SK-N-SH (cell line): ENCODE data around the gene SSUH2. TPM values are rescaled to one million over a fixed set of nuclear protein-coding genes. Genes with fewer than 3 reads are reported as not detected.

Source experiments
- CTCF ChIA-PET: fragments of 300-600, 350-600 bp; formaldehyde crosslinking; extraction: SDS; loops from one replicate; lab custom pipeline; 2021; lab: Yijun Ruan, JAX
- POLR2A ChIA-PET: fragments of 350-600 bp; sonication (Branson Sonifier 250); formaldehyde crosslinking; extraction: SDS; loops from one replicate; lab custom pipeline; 2020; ENCODE audit warnings: antibody characterized with exemption, inconsistent platforms; lab: Yijun Ruan, JAX
- DNase-seq: peaks from one replicate; pipeline ENCODE4 v3.0.0; 2012
- H2AFZ ChIP-seq: fragments of 200-600 bp; sonication (generic); 2 replicates; pipeline ENCODE4 v1.8.1; 2016; ENCODE audit warnings: antibody characterized with exemption, mild to moderate bottlenecking, low read depth
- H3F3A ChIP-seq: fragments of 200-600 bp; sonication (generic); replicated peaks from 2 replicates; pipeline ENCODE3; 2016; ENCODE audit warnings: antibody characterized with exemption, mild to moderate bottlenecking; ENCODE audit not compliant: insufficient read depth
- H3K27ac ChIP-seq, 2 experiments: fragments of 200-500 bp in 1 of 2; fragments of 200-600 bp in 1 of 2; sonication (Bioruptor generic) in 1 of 2; sonication (generic), shearing (Covaris generic) in 1 of 2; 2 replicates each; pipeline versions ENCODE4 v1.5.1 to v1.6.1; 2014 to 2016; ENCODE audit warnings: low read depth in 2 of 2, inconsistent platforms in 1 of 2, low read length in 1 of 2, mild to moderate bottlenecking in 1 of 2, mixed read lengths in 1 of 2
- H3K27me3 ChIP-seq: fragments of 200-600 bp; sonication (generic), shearing (Covaris generic); 2 replicates; pipeline ENCODE4 v1.6.1; 2016; ENCODE audit warnings: mixed run types; ENCODE audit not compliant: insufficient read depth
- H3K36me3 ChIP-seq, 2 experiments: fragments of 200-500 bp in 1 of 2; fragments of 200-600 bp in 1 of 2; sonication (Bioruptor generic) in 1 of 2; sonication (generic) in 1 of 2; replicated peaks in 1 of 2; 2 replicates each; pipeline versions ENCODE3 to v1.5.1; 2014 to 2016; ENCODE audit warnings: low read length in 1 of 2, mild to moderate bottlenecking in 1 of 2; ENCODE audit not compliant: insufficient read depth in 2 of 2, control insufficient read depth in 1 of 2
- H3K4me1 ChIP-seq, 2 experiments: fragments of 200-500 bp in 1 of 2; fragments of 200-600 bp in 1 of 2; sonication (Bioruptor generic) in 1 of 2; sonication (generic), shearing (Covaris generic) in 1 of 2; 2 replicates each; pipeline versions ENCODE4 v1.5.1 to v1.6.1; 2014 to 2016; ENCODE audit warnings: low read depth in 1 of 2, low read length in 1 of 2, mixed run types in 1 of 2; ENCODE audit not compliant: insufficient read depth in 2 of 2, control insufficient read depth in 1 of 2
- H3K4me2 ChIP-seq: fragments of 200-600 bp; sonication (generic), shearing (Covaris generic); 2 replicates; pipeline ENCODE4 v1.6.1; 2017; ENCODE audit warnings: mixed run types
- H3K4me3 ChIP-seq, 2 experiments: fragments of 200-500 bp in 1 of 2; fragments of 200-600 bp in 1 of 2; sonication (Bioruptor generic) in 1 of 2; sonication (generic), shearing (Covaris generic) in 1 of 2; 2 replicates each; pipeline versions ENCODE4 v1.5.1 to v1.8.1; 2014 to 2016; ENCODE audit warnings: low read depth in 2 of 2, inconsistent platforms in 1 of 2, low read length in 1 of 2, mild to moderate bottlenecking in 1 of 2, mixed read lengths in 1 of 2, moderate library complexity in 1 of 2
- H3K79me2 ChIP-seq: fragments of 200-600 bp; sonication (generic); 2 replicates; pipeline ENCODE4 v1.8.1; 2017; ENCODE audit warnings: mild to moderate bottlenecking; ENCODE audit not compliant: insufficient read depth
- H3K9ac ChIP-seq: fragments of 200-600 bp; sonication (generic); 2 replicates; pipeline ENCODE4 v1.6.1; 2017; ENCODE audit warnings: mixed run types
- H3K9me2 ChIP-seq: fragments of 200-600 bp; sonication (generic); 2 replicates; pipeline ENCODE4 v1.6.1; 2017; ENCODE audit warnings: mixed run types
- H3K9me3 ChIP-seq: fragments of 200-600 bp; sonication (generic); 2 replicates; pipeline ENCODE4 v1.6.1; 2017; ENCODE audit warnings: mixed run types, mild to moderate bottlenecking, moderate library complexity
- H4K20me1 ChIP-seq: fragments of 200-600 bp; sonication (generic); 2 replicates; pipeline ENCODE4 v1.6.1; 2017; ENCODE audit warnings: mild to moderate bottlenecking, mixed run types; ENCODE audit not compliant: insufficient read depth
- CTCF ChIP-seq: fragments of 200-600 bp; sonication (generic); IDR thresholded peaks from 2 replicates; pipeline ENCODE4 v1.6.1; 2017; ENCODE audit warnings: antibody characterized with exemption, mild to moderate bottlenecking, moderate library complexity
- EZH2phosphoT487 ChIP-seq: fragments of 200-600 bp; sonication (generic); IDR thresholded peaks from 2 replicates; pipeline ENCODE4 v1.6.1; 2017; ENCODE audit warnings: low read depth, mixed run types, mild to moderate bottlenecking, antibody characterized with exemption, moderate library complexity, borderline replicate concordance
- FOXJ3 ChIP-seq: sonication (generic); formaldehyde crosslinking; IDR thresholded peaks from 2 replicates; pipeline ENCODE4 v1.5.1; 2020; ENCODE audit warnings: mild to moderate bottlenecking, missing genetic modification reagents
- FOXM1 ChIP-seq: IDR thresholded peaks from 2 replicates; pipeline ENCODE4 v1.4.0; 2012; ENCODE audit warnings: low read depth, mild to moderate bottlenecking
- JUND ChIP-seq: IDR thresholded peaks from 2 replicates; pipeline ENCODE4 v1.4.0; 2012
- MEF2A ChIP-seq: IDR thresholded peaks from 2 replicates; pipeline ENCODE4 v1.4.0; 2012; ENCODE audit warnings: low read depth, borderline replicate concordance
- NFIC ChIP-seq: IDR thresholded peaks from 2 replicates; pipeline ENCODE4 v1.4.0; 2012; ENCODE audit warnings: borderline replicate concordance
- RXRA ChIP-seq: IDR thresholded peaks from 2 replicates; pipeline ENCODE4 v1.4.0; 2012; ENCODE audit warnings: low read depth, mild to moderate bottlenecking, borderline replicate concordance
- SIN3A ChIP-seq: IDR thresholded peaks from 2 replicates; pipeline ENCODE4 v1.6.1; 2012; ENCODE audit warnings: low read depth, mild to moderate bottlenecking, low read length, moderate library complexity, borderline replicate concordance
- SMC3 ChIP-seq: IDR thresholded peaks from 2 replicates; pipeline ENCODE4 v1.6.1; 2012; ENCODE audit warnings: low read depth, low read length, improper control_type of control experiment
- USF1 ChIP-seq: IDR thresholded peaks from 2 replicates; pipeline ENCODE4 v1.4.0; 2012; ENCODE audit warnings: low read depth, borderline replicate concordance
- USF2 ChIP-seq: fragments of 150-350 bp; IDR thresholded peaks from 2 replicates; pipeline ENCODE4 v1.6.1; 2017; ENCODE audit warnings: antibody characterized with exemption, low read length, low read depth, borderline replicate concordance
- YY1 ChIP-seq: IDR thresholded peaks from 2 replicates; pipeline ENCODE4 v1.4.0; 2012; ENCODE audit warnings: low read depth, mild to moderate bottlenecking
- ZBTB33 ChIP-seq: IDR thresholded peaks from 2 replicates; pipeline ENCODE4 v1.4.0; 2012; ENCODE audit warnings: low read depth, borderline replicate concordance
- WGBS: methylation state at CpG from one replicate; pipeline ENCODE4 v1.1.6; 2017; ENCODE audit warnings: low lambda C conversion rate; 5-methylcytosine and 5-hydroxymethylcytosine counted together
- polyA plus RNA-seq, 3 experiments: library from polyadenylated mRNA; depleted of rRNA; stranded (reverse); fragments of >200 nt; gene quantifications; 2 replicates each; pipeline ENCODE4 v1.2.3, GENCODE V29; 2012

Gene SSUH2
- polyA plus RNA-seq, 1 of the 3 experiments (the other 2 are of a cell fraction), result 0.18 TPM

- no peaks in the 10 kb centered on the region for H4K20me1 ChIP-seq
- H3K27ac ChIP-seq, result no peak overlapping the region
- ChIA-PET CTCF (no interaction called here), POLR2A (no interaction called here)
- H3K4me1 ChIP-seq, result peaks cover 0 to 10% of the 10 kb centered on the region in 2 experiments; a peak in 1 of 4 replicates
- H2AFZ ChIP-seq, result no peak overlapping the region
- no peaks in the 10 kb centered on the region for H3K9me2 ChIP-seq
- no peaks in the 10 kb centered on the region for H3K27me3 ChIP-seq
- H3K9me3 ChIP-seq, result no peaks in the 10 kb centered on the region
- WGBS, result 59% methylated on average over 3 of the region's 3 CpGs
- TF ChIP-seq SMC3 (no peak), SIN3A (no peak), CTCF (no peak), USF1 (no peak), MEF2A (no peak), FOXJ3 (no peak), YY1 (no peak), USF2 (no peak), EZH2phosphoT487 (no peak), ZBTB33 (no peak), JUND (no peak), NFIC (no peak), RXRA (no peak), FOXM1 (no peak)
- no peak overlapping the region for H3K4me2 ChIP-seq
- no peak for DNase-seq
- no peak overlapping the region for H3K9ac ChIP-seq
- H3K79me2 ChIP-seq, result no peaks in the 10 kb centered on the region
- H3K4me3 ChIP-seq, result no peak overlapping the region
- H3F3A ChIP-seq, result no peaks in the 10 kb centered on the region
- peaks cover 0 to 43% of the 10 kb centered on the region in 2 experiments for H3K36me3 ChIP-seq
These were observed 73.3 kb downstream of the SSUH2 start for GRCh38 chr3:8571256-8571655.

Other genes starting within 250 kb of the SSUH2 start
- gene LMCD1, start 143.0 kb downstream of the SSUH2 start, polyA plus RNA-seq (2012; rRNA removed), result 23.6 and 26.5 TPM in 2 replicates
- gene CAV3, start 89.0 kb upstream of the SSUH2 start, polyA plus RNA-seq (2012; rRNA removed), result not detected in 2 replicates
- gene OXTR, start 124.8 kb upstream of the SSUH2 start, polyA plus RNA-seq (2012; rRNA removed), result 1.8 and 2.5 TPM in 2 replicates